ENCODE data around the gene IFNAR2. TPM values are rescaled to one million over a fixed set of nuclear protein-coding genes. Genes with fewer than 3 reads are reported as not detected.

IFNAR2 gene
- total and polyA plus RNA-seq, 7 donors: 3.3 to 10.0 (median 4.2) TPM

GRCh38 chr21:33189824-33190223, 39.9 kb upstream of the IFNAR2 start:
- ATAC-seq (no peak), DNase-seq (no peak)
- H3K27ac ChIP-seq: no peak overlapping the region
- intact Hi-C loops (cut with DNase I): loop anchor here in 1 of 2 donors (10.0 kb wide), 2 partner anchors 245 to 355 kb away; no protein-coding TSS in a partner anchor
- no peaks in the 10 kb centered on the region for H3K4me1 ChIP-seq
- H3K9me3 ChIP-seq: no peaks in the 10 kb centered on the region
- TF ChIP-seq CTCF (IDR thresholded peaks at IDR 0.05): no peak
- 64 to 74% (median 69%) methylated on average over 3 of the region's 3 CpGs for WGBS, 3 donors
- no peaks in the 10 kb centered on the region for H3K36me3 ChIP-seq (ENCODE audit: insufficient read depth in 1 of 2, low read depth in 1 of 2)
- H3K27me3 ChIP-seq (ENCODE audit: insufficient read depth in 3 of 3, low read length in 2 of 3): no peaks in the 10 kb centered on the region
- H3K4me3 ChIP-seq: no peak overlapping the region

DNA sequence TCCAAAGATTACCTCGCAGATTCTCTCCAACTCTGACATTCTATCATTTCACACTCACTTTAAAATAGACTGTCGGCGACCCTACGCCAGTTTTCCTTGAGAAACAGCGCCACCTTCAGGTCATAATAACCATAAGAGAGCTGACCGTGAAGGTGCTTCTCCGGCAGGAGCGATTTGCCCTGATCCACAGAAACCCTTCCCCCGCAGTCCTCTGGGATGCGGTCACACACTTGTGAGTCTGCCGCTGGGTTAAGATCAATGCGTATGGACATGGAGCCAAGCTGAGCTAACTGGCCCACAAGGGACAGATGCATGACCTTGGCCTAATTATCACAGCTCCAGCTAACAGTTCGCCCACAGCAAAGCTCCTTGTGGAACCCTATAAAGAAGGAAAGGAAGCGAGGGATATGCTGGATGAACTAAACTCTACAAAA, 32.8 kb upstream of the IFNAR2 start:
- WGBS, 3 donors: 6 to 14% (median 8%) methylated on average over 14 of the region's 14 CpGs
- TF ChIP-seq CTCF (IDR thresholded peaks at IDR 0.05): peak; percentile 80

DNA sequence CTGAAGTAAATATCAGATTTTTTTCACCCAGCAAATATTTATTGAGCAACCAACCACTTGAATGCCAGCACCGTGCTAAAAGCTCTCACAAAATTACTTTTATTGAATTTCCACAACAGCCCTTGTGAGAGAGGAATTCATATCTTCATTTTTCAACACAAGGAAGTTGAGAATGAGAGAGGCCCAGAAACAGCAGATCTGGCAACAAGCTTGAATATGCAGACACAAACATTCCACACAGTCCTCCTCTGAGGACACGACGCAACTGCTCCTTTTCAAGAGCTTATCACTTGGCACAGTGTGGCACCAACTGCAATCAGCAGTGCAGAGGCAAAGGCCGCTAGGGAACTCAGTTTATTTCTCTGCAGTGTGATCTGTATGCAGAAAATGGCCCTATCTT, 32.2 kb upstream of the IFNAR2 start:
- Histone ChIP-seq H3K9me3 (no peaks in the 10 kb centered on the region), H3K4me1 (peaks cover 17% of the 10 kb centered on the region), H3K27ac (no peak overlapping the region), H3K4me3 (no peak overlapping the region), H3K27me3 (ENCODE audit: insufficient read depth in 3 of 3, low read length in 2 of 3) (no peaks in the 10 kb centered on the region), H3K36me3 (ENCODE audit: insufficient read depth in 1 of 2, low read depth in 1 of 2) (no peaks in the 10 kb centered on the region)
- intact Hi-C loops (cut with DNase I): loop anchor here (2.0 to 10.0 kb wide), 8 partner anchors 67 to 365 kb away; no protein-coding TSS in a partner anchor
- no peak for DNase-seq
- TF ChIP-seq CTCF (IDR thresholded peaks at IDR 0.05): no peak
- WGBS, 3 donors: 25 to 50% (median 30%) methylated on average over 4 of the region's 4 CpGs
- ATAC-seq: no peak

More for the DNA sequence above, 32.8 kb upstream of the IFNAR2 start:
- peak; percentile 35 to 58 for DNase-seq
- peak; percentile 38 to 80 (median 55) for ATAC-seq
- intact Hi-C loops (cut with DNase I): loop anchor here (2.0 to 10.0 kb wide), 8 partner anchors 68 to 365 kb away; no protein-coding TSS in a partner anchor
- H3K9me3 ChIP-seq: no peaks in the 10 kb centered on the region
- H3K27ac ChIP-seq: no peak overlapping the region
- H3K4me3 ChIP-seq: peak overlapping the region; percentile 5
- peaks cover 17% of the 10 kb centered on the region for H3K4me1 ChIP-seq
- no peaks in the 10 kb centered on the region for H3K27me3 ChIP-seq (ENCODE audit: insufficient read depth in 3 of 3, low read length in 2 of 3)
- H3K36me3 ChIP-seq (ENCODE audit: insufficient read depth in 1 of 2, low read depth in 1 of 2): no peaks in the 10 kb centered on the region

DNA sequence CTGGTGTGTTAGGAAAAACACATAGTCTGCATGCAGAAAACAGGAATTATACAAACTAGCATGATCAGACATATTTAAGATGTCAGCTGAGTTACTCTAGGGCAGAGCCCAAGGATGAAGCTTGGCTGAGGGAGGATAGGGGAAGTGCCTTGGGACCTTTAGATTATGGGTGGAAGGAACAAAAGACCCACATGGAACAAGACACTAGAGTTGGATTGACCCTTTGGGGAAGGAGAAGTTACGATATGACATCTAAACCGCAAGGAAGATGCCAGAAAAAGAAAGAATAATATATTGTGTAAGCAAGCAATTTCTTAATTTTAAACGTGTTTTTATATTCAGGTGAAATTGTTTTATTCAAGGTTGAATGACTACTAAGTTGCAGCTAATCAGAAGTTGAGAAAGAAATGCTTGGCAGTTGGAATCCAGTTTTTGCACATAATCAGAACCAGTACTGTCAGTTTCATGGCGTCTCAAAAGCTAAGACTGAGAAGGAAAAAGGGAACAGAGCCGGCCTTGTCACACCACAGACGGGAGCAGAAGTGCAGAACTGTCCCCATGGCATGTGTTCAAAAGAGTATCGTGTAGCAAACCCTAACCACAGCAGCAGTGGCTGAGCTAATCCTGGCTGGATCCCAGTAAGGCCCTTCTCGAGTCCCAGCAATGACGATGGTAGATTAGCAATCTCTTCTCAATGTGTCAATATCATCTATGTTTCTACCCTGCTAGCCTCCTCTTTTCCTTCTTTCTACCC, 31.2 kb upstream of the IFNAR2 start:
- H3K9me3 ChIP-seq: no peaks in the 10 kb centered on the region
- H3K27me3 ChIP-seq (ENCODE audit: insufficient read depth in 3 of 3, low read length in 2 of 3): no peaks in the 10 kb centered on the region
- DNase-seq (peak; percentile 51 to 58), ATAC-seq (peak; percentile 76 to 87 (median 78))
- H3K4me1 ChIP-seq: peaks cover 17% of the 10 kb centered on the region
- H3K4me3 ChIP-seq: no peak overlapping the region
- no peak for TF ChIP-seq CTCF (IDR thresholded peaks at IDR 0.05)
- intact Hi-C loops (cut with DNase I): loop anchor here (2.0 to 10.0 kb wide), 7 partner anchors 71 to 366 kb away; no protein-coding TSS in a partner anchor
- 34 to 38% (median 36%) methylated on average over 9 of the region's 9 CpGs for WGBS, 3 donors
- peak overlapping the region; percentile 69 for H3K27ac ChIP-seq
- H3K36me3 ChIP-seq (ENCODE audit: insufficient read depth in 1 of 2, low read depth in 1 of 2): no peaks in the 10 kb centered on the region

Measured in psoas muscle (tissue), 8 donors.